Measurements from ENCODE around the gene OR8U1.

The OR8U1 gene

GRCh38 chr11:56375324-56375723 is at the start of gene OR8U1:
Gene OR8U1 (plus strand): TSS chr11:56375624. CDS start chr11:56375624, 0 bp downstream.
- no peak within 1 kb of the TSS for H3K4me3 ChIP-seq (ENCODE audit: low read depth, low read length)
- no peak for DNase-seq (ENCODE audit: low read depth)
- TF ChIP-seq, protein P1, sequence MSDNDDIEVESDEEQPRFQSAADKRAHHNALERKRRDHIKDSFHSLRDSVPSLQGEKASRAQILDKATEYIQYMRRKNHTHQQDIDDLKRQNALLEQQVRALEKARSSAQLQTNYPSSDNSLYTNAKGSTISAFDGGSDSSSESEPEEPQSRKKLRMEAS (IDR thresholded peaks at IDR 0.05; ENCODE audit: low read depth, low read length), result no peak
- TF ChIP-seq MYC (IDR thresholded peaks at IDR 0.05; ENCODE audit: low read depth, low read length) (no peak), POLR2A (IDR thresholded peaks at IDR 0.05; ENCODE audit: extremely low read depth, insufficient read length) (no peak)
- TF ChIP-seq, protein P2, sequence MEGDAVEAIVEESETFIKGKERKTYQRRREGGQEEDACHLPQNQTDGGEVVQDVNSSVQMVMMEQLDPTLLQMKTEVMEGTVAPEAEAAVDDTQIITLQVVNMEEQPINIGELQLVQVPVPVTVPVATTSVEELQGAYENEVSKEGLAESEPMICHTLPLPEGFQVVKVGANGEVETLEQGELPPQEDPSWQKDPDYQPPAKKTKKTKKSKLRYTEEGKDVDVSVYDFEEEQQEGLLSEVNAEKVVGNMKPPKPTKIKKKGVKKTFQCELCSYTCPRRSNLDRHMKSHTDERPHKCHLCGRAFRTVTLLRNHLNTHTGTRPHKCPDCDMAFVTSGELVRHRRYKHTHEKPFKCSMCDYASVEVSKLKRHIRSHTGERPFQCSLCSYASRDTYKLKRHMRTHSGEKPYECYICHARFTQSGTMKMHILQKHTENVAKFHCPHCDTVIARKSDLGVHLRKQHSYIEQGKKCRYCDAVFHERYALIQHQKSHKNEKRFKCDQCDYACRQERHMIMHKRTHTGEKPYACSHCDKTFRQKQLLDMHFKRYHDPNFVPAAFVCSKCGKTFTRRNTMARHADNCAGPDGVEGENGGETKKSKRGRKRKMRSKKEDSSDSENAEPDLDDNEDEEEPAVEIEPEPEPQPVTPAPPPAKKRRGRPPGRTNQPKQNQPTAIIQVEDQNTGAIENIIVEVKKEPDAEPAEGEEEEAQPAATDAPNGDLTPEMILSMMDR (IDR thresholded peaks at IDR 0.05; ENCODE audit: low read depth, low read length), result no peak

GRCh38 chr11:56331861-56332491 is 43.4 kb upstream of the OR8U1 start:
- DNase-seq (ENCODE audit: low read depth), result no peak
- no peak overlapping the region for H3K4me3 ChIP-seq (ENCODE audit: low read depth, low read length)
- TF ChIP-seq MYC (IDR thresholded peaks at IDR 0.05; ENCODE audit: low read depth, low read length) (no peak), POLR2A (IDR thresholded peaks at IDR 0.05; ENCODE audit: extremely low read depth, insufficient read length) (no peak)
- TF ChIP-seq, protein P1 (IDR thresholded peaks at IDR 0.05; ENCODE audit: low read depth, low read length), result no peak
- TF ChIP-seq, protein P2 (IDR thresholded peaks at IDR 0.05; ENCODE audit: low read depth, low read length), result no peak

DNA sequence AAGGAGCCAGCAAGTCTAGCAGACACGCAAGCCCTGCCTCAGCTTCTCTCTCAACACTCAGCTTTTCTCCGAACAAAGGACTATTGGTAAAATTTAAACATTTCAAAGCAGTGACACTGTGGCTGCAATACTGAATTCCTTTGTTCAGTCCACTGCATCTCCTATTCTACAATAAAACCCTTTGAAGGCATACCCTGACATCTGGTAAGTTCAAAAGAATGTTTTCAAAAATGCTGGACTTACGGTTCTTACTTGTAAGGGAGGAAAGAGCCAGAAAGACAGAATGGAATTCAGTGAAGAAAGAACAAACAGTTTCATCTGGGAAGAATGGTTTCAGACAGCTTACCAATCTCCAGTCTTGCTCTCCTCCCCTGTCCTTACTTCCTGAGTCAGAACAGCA is 42.3 kb upstream of the OR8U1 start:
- TF ChIP-seq MYC (IDR thresholded peaks at IDR 0.05; ENCODE audit: low read depth, low read length), result no peak
- no peak for TF ChIP-seq POLR2A (IDR thresholded peaks at IDR 0.05; ENCODE audit: extremely low read depth, insufficient read length)
- TF ChIP-seq, protein P1 (IDR thresholded peaks at IDR 0.05; ENCODE audit: low read depth, low read length), result no peak
- TF ChIP-seq, protein P2 (IDR thresholded peaks at IDR 0.05; ENCODE audit: low read depth, low read length), result no peak
- no peak for DNase-seq (ENCODE audit: low read depth)
- no peak overlapping the region for H3K4me3 ChIP-seq (ENCODE audit: low read depth, low read length)

DNA sequence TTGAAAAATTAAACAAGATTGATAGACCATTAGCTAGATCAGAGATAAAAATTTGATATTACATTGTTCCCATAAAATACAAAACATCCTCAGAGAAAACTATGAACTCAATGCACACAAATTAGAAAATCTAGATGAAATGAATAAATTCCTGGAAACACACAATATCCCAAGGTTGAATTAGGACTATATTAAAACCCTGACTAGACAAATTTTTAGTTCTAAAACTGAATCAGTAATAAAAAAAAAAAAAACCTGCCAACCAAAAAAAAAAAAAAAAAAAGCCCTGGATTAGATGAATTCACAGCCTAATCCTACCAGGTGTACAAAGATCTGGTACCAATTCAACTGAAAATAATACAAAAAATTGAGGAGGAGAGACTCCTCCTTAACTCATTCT is 35.1 kb upstream of the OR8U1 start:
- no peak for TF ChIP-seq MYC (IDR thresholded peaks at IDR 0.05; ENCODE audit: low read depth, low read length)
- no peak for TF ChIP-seq POLR2A (IDR thresholded peaks at IDR 0.05; ENCODE audit: extremely low read depth, insufficient read length)
- TF ChIP-seq, protein P2 (IDR thresholded peaks at IDR 0.05; ENCODE audit: low read depth, low read length), result no peak
- TF ChIP-seq, protein P1 (IDR thresholded peaks at IDR 0.05; ENCODE audit: low read depth, low read length), result no peak
- no peak overlapping the region for H3K4me3 ChIP-seq (ENCODE audit: low read depth, low read length)
- no peak for DNase-seq (ENCODE audit: low read depth)

DNA sequence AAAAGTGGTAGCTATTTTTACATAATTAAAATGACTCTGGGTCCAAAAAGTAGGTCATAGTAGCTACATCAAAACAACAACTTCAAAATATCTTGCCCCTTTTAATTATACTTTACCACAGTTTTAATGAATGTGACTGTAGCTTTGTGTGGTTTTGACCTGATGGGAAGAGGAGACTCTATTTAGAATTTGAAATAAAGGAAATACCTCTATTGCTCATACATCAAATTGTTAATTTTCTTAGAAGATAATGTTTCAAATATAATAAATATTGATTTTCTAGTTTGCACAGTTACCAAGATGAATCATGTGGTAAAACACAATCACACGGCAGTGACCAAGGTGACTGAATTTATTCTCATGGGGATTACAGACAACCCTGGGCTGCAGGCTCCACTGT is 29.7 kb upstream of the OR8U1 start, which contains the start of gene OR8K1:
Gene OR8K1 (plus strand): TSS at position 301 of the 400 bp plus-strand sequence. CDS start 0 bp downstream, at position 301.
- no peak for DNase-seq (ENCODE audit: low read depth)
- TF ChIP-seq, protein P1 (IDR thresholded peaks at IDR 0.05; ENCODE audit: low read depth, low read length), result no peak
- TF ChIP-seq, protein P2 (IDR thresholded peaks at IDR 0.05; ENCODE audit: low read depth, low read length), result no peak
- TF ChIP-seq MYC (IDR thresholded peaks at IDR 0.05; ENCODE audit: low read depth, low read length) (no peak), POLR2A (IDR thresholded peaks at IDR 0.05; ENCODE audit: extremely low read depth, insufficient read length) (no peak)
- no peak within 1 kb of the TSS for H3K4me3 ChIP-seq (ENCODE audit: low read depth, low read length)
